GM10847 (cell line): ENCODE results near the gene SLC38A3.

ENCODE experiments used
- POLR2A ChIP-seq: IDR thresholded peaks from 2 replicates; pipeline ENCODE4 v1.6.1; 2011; ENCODE audit not compliant: insufficient read length; ENCODE audit errors: extremely low read depth

The SLC38A3 gene

DNA sequence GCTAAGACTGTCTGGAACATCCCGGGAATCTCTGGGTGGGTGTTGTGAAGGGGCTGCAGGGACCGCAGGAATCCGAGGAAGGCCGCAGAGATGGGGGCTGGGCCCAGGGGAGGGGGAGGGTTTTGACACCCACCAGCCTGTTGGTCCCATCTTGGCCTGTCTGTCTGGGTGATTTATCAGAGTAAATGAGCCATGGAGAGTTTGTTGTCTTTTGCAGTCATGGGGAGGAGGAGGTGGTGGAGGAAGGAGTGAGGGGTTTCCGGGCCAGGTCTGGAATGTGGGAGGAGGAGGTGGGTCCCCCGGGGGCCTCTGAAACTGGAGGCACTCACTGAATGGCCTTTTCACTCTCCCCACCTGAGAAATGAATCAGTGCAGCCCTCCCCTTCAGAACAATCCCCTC lies 38.5 kb upstream of the SLC38A3 start:
- TF ChIP-seq POLR2A = no peak

DNA sequence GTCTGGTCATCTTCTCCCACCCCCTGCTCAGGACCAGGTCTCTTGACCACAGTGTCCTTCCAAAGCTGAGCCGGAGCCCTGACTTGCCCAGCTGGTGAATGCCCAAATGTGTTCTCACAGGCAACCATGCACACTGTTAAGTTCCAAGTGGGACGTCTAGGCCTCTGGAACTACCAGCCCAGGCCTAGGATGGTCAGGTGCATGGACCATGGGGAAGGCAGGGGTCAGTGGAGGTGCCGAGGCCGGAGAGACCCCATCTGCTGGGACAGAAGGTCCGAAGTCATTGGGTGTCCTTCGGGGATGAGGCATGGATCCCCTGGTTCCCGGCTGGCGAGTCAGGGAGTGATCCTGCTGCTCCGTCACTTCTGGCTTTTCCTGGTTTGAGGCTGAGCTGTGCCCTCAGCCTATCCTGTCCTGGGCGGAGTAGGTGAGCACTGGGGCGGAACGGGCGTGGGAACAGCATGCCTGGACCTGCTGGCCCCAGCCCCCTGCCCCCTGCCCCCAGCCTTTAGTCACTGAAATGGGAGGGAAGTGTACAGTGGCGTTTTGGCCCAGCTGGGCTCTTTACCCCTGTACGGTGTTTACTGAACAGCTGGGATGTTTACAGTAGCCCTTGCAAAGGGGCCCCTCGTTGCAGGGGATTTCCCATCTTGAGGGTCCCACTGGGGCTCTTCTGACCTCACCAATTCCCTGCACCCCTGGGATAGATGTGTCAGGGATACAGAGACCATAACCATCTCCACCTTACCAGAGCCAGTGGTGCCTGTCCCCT lies 37.8 kb upstream of the SLC38A3 start:
- no peak for TF ChIP-seq POLR2A

DNA sequence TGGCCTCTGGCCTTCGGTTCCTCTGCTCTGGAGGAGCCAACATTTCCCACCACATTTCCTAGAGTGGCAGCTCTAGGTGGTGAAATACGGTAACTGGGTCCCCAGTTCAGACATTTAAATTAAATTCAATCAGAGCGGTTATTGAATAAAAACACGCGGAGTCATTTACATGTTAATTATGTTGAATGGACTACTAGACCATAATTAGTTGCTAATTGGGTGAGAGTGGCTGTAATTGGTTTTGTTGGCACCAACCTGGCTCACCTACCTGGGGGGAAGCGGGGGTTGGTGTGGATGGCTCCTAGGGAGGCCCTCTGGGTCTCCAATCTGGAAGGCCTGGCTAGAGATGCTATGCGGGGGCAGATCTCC lies 37.2 kb upstream of the SLC38A3 start:
- TF ChIP-seq POLR2A = no peak

DNA sequence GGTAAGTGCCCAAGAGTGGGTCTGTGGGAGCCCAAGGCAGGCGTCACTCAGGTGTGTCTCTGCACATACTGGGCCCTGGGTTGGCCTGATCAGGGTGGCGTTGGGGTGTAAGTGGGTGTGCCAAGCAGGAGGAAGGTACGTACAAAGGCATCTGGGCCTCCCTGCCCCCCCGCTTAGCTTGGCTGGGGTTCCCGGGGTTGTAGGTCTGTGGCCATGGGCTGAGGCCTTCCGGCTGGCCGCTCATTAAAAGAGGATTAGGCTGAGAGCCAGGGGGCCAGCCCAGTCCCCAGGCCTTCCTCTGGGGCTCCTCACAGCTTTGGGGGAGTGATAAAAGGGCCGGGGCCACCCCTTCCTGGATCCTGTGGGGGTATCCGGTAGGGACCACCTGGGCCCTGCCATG lies 36.7 kb upstream of the SLC38A3 start:
- no peak for TF ChIP-seq POLR2A

DNA sequence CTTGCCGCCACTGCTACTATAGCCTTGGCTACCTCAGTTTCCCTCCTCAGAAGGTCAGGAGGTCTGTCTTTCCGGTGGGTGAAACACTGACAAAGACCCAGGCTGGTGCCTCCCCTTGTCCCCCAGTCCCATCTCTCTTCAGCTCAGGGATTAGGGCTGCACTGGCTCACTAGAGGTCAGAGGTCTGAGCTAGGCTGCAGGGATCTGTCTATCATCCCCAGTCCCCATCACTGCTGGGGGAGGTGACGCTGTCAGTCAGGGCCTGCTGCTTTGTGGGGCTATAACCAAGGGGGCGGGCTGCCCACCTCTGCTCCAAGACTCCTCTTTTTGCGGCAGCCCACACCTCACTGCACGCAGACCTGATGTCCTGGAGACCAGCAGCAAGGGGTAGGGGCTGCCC lies 36.3 kb upstream of the SLC38A3 start:
- no peak for TF ChIP-seq POLR2A

DNA sequence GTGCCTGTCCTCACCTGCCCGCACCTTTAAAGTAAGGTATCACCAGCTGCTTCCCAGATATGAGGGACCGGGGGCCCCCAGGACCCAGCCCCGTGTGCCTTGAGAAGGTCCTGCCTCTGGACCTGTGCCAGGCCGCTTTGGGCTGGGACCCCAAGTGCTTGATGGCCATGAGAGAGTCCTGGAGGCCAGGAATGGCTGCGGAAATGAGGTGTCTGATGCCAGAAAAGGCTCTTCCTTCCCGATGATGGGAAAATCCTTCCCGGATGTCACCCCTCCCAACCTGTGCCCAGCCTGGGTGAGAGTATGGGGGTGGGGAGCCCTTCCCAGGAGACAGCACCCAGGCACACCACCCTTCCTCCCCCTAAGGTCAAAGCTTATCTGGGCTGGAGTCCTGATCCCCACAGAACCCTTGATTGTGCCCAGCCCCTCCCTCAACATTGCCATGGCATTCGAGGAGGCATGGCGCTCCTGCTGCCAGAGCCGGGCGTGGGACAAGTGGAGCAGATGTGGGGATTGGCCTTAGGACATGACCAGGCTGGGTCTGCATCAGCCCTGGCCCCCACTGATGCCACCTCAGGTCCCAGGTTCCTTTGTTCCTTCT lies 35.7 kb upstream of the SLC38A3 start:
- TF ChIP-seq POLR2A = no peak

DNA sequence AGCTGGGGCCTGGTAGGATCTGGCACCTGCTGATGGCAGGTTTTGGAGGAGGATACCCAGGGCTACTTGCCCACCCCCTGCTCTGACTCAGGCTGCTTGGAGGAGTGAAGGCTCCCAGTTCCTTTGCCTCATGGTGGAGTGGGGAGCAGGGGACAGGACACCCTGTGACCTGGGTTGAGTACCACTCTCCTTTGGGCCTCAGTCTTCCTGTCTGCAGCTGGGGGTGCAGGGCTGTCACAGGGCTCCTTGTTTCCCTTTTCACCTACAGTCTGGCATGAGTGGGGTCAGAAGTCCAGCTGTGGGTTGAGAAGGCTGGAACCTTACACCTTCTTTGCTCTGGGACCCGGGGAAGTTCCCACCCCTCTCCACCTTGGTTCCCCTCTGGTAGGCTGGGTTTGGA lies 35.2 kb upstream of the SLC38A3 start:
- TF ChIP-seq POLR2A = no peak

DNA sequence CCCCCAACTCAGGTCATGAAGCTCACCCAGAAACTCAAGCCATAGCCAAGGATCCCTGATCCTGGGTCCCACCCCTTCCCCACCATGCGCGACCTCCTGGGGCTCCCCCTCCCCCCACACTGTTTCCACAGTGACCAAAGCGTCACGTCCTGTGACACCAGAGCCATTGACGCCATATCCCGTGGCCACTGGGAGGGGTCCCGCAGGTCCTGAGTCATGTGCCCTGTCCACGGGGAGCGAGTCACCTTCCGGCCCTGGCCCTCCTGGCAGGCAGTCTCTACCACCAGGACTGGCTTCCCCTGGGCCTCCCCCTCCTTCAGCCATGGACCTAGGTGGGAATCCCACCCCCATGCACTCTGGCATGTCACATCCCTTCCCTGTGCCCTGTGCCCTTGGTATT lies 34.4 kb upstream of the SLC38A3 start:
- no peak for TF ChIP-seq POLR2A

DNA sequence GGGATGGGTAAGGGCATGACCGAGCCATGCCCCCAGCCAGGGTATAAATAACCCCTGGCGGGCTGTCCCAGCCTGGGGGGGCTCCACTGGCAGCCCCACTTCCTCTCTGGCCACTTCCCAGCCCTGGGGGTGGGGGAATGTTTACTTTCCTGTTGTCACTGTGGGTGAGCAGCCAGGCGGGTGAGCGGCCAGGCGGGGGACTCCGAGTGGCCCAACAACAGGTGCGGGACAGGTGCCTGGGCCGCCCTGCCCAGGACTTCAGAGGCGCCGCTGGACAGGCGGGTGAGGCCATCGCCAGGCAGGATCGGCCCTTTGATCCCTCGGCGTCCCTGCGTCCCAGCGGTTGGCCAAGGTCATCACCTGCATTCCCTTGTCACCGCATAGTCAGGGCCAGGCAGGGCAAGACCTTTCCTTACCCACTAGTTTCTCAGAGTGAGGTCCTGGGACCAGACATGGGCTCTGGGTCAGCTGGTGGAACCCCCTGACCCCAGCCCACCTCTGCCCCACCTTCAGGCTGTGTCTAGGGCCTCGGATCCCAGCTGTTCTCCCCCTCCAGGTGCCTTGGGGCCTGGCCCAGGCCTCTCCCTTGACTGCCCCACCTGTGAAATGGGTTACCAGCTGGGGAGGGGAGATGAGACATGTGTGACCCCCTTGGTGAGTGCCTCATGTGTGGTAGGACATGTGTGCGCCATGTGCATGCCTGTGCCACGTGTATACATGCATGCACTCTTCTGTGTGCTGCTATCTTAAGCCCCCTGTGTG lies 33.4 kb upstream of the SLC38A3 start:
- TF ChIP-seq POLR2A = no peak

DNA sequence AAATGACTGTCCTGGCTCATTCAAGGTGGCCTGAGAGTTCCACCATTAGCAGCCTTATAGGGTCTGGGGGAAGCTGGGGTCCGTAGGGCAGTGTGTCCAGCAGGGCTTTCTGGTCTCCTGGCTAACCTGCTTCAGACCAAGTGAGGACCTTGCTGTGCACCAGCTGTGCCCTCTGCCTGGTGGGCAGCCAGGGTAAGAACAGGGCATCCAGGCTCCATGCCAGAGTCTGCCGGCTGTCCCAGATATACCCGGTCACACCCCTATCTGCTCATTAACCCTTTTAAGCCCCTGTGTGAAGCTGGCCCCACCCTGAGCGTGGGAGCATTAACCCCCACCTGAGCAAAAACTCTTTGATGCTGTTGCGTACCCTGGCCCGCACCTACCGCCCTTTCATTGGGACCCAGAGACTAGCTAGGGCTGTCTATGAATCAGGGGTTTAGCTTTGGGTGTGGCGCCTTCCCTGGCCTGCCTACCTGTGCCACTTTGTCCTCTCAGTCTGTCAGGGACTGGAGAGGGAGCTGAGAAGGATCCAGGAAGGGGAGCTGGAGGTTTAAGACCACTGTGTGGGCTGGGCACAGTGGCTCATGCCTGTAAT lies 32.3 kb upstream of the SLC38A3 start:
- no peak for TF ChIP-seq POLR2A

DNA sequence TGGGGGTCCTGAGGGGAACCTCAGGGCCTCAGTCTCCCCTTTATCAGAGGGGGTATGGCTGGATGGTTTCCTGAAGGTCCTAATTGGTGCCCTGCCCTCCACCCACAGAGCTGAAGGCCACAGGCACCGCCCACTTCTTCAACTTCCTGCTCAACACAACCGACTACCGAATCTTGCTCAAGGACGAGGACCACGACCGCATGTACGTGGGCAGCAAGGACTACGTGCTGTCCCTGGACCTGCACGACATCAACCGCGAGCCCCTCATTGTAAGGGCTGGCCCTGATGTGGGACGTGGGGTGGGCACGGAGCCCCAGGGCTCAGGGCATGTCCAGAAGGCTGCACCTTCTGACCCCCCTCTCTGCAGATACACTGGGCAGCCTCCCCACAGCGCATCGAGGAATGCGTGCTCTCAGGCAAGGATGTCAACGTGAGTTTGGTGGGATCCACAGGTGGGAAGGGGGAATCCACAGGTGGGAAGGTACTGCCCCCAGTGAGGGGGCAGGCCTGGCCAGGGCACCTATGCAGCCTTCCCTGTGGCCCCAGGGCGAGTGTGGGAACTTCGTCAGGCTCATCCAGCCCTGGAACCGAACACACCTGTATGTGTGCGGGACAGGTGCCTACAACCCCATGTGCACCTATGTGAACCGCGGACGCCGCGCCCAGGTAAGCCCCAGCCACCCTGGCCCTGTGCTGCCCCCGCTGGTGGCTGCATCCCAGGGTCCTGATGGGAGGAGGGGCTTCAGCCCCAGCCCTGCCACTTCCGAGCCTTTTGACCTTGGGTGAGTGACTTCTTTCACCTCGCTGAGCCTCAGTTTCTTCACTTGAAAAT lies 31.2 kb upstream of the SLC38A3 start:
- TF ChIP-seq POLR2A = no peak

DNA sequence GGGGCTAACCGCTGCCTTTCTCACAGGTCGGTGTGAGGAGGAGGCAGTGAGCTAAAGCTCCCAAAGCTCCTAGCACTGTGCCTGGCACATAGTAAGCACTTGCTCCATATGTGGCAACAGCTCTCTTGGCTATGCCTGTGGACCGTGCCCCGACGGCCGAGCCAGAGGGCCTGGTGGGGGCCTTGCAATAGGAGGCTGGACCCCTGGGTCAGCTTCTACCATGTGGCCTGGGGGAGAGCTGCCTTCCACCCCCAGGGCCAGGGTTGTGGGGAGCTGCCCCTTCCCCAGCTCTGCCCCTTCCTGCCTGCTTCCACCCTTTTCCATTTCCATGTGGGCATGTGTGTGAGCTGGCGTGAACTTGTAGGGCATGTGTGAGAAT lies 30.6 kb upstream of the SLC38A3 start:
- no peak for TF ChIP-seq POLR2A

DNA sequence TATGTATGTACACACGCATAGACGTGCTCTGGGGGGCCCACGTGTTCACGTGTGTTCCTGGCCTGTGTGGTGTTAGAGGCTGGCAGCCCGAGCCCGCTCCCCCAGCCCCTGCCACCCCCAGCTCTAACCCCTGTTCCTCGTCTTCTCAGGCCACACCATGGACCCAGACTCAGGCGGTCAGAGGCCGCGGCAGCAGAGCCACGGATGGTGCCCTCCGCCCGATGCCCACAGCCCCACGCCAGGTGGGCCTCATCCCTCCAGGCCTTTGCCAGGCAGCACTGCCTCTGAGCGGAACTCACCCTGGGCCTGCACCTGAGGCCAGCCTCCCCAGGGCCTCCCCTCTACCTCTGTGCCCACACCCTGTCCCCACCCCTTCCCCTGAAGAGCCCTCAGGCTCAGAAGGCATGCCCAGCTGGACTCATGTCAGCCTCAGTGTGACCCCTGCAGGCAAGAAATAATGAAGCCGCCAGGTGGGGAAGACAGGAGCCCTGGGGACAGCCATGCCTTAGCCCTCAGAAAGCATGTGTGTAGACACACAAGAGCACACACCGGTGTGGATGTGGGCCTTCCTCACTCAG lies 30.0 kb upstream of the SLC38A3 start:
- TF ChIP-seq POLR2A = no peak

DNA sequence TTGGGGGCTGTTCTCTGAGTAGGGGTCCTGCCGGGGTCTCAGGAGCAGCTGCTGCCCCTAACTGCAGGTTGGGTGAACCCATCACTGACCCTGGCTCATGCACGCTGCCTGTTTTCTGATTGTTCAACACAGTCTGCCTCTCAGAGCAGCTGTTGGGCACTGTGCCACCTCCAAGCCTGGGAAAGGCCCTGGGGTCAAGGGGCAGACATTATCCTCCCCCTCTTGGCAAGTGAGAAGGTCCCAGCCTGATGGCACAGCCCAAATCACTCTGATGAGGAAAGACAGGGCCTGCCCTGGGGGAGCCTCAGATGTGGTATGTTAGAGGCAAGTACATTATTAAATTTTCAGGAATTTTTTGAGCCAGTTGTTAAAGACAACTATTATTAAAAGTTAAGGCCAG lies 27.7 kb upstream of the SLC38A3 start:
- no peak for TF ChIP-seq POLR2A

DNA sequence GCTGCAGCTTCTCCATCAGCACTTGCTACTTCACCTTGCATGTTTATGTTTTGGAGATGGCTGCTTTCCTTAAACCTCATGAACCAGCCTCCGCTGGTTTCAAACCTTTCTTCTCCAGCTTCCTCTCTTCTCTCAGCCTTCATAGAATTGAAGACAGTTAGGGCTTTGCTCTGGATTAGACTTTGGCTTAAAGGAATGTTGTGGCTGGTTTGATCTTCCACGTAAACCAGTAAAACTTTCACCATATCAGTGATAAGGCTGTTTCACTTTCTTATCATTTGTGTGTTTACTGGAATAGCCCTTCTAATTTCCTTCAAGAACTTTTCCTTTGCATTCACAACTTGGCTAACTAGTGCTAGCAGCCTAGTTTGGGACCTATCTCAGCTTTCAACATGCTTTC lies 25.4 kb upstream of the SLC38A3 start:
- TF ChIP-seq POLR2A = no peak
